Endothelial cell (in vitro differentiated cells): Measurements from ENCODE around the gene MGAT1. TPM values are rescaled to one million over a fixed set of nuclear protein-coding genes. Genes with fewer than 3 reads are reported as not detected.
"Not testable (repeated sequence)": the region's sequence is repeated elsewhere in the genome, so short reads cannot be mapped to it uniquely, and the experiment has no call there.

Experiments
- DNase-seq: peaks from one replicate; pipeline ENCODE4 v3.0.0; 2021; ENCODE audit warnings: low spot score
- H3K27ac Mint-ChIP-seq: one replicate; pipeline ENCODE4 v1.8.0; 2021; ENCODE audit warnings: mixed read lengths, inconsistent platforms; ENCODE audit not compliant: unreplicated experiment
- H3K27me3 Mint-ChIP-seq: one replicate; pipeline ENCODE4 v1.8.0; 2021; ENCODE audit warnings: mild to moderate bottlenecking, moderate library complexity, mixed read lengths, inconsistent platforms; ENCODE audit not compliant: unreplicated experiment
- H3K36me3 Mint-ChIP-seq: one replicate; pipeline ENCODE4 v1.8.0; 2021; ENCODE audit warnings: mild to moderate bottlenecking, low read depth, mixed read lengths, inconsistent platforms; ENCODE audit not compliant: unreplicated experiment
- H3K4me1 Mint-ChIP-seq: one replicate; pipeline ENCODE4 v1.8.0; 2021; ENCODE audit warnings: mild to moderate bottlenecking, mixed read lengths, inconsistent platforms; ENCODE audit not compliant: unreplicated experiment
- H3K4me3 Mint-ChIP-seq: one replicate; pipeline ENCODE4 v1.8.0; 2021; ENCODE audit warnings: mild to moderate bottlenecking, mixed read lengths, inconsistent platforms; ENCODE audit not compliant: unreplicated experiment
- H3K9me3 Mint-ChIP-seq: one replicate; pipeline ENCODE4 v1.8.0; 2021; ENCODE audit warnings: mixed read lengths, inconsistent platforms; ENCODE audit not compliant: unreplicated experiment
- total RNA-seq: library from RNA; stranded (reverse); fragmentation: NEBNext Ultra II Directional; extraction: Animal tissue kit (Norgen Biotek cat#: 25700); gene quantifications from one replicate; pipeline ENCODE4 v1.2.1, GENCODE V29; 2021; ENCODE audit not compliant: unreplicated experiment
- TF ChIP-seq, protein P1 (sequence below): fragments of 200-600 bp; sonication (generic); IDR thresholded peaks from one replicate; pipeline ENCODE4 v1.5.0; 2021; ENCODE audit warnings: antibody characterized with exemption; ENCODE audit not compliant: unreplicated experiment

MGAT1 gene
- total RNA-seq, 1 donor from 2014 or later = 115 TPM

DNA sequence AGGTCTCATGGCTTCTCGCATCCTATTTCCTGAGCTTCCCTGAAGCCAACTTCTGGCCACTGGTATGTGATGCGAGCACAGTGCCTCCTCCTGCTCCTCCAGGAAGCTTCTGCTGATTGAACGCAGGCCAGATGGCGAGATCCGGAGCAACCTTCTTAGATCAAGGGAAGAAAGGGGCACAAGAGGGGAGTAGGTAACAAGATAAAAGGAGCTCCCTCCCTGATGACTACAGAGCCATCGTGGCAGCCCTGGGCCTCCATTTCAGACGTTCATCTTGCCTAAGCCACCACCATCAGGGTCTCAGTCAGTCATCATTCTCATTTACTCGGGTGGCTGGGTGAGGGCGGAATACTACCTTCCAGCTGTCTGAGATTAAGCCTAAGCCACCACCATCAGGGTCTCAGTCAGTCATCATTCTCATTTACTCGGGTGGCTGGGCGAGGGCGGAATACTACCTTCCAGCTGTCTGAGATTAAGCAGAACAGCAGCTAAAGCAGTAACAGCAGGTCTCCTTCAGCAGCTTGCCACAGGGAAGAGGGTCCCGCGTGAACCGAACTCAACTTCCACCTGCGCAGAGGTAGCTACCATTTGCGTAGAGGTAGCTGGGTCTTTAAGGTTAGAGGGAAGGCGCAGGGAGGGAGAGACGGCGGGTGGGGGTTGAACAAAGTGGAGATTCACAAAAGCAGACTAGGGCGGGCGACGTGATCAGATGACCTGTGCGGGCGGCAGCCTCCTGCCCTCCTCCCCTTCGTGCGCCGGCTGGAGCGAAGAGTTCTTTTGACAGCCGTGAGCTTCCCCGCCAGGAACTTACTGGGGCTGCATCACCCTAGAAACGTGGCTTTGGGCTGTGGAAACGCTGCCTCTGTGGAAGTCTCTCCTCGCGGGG lies 27.9 kb upstream of the MGAT1 start:
- DNase-seq = no peak
- peaks cover 27% of the 10 kb centered on the region for H3K4me1 Mint-ChIP-seq
- TF ChIP-seq, protein P1, sequence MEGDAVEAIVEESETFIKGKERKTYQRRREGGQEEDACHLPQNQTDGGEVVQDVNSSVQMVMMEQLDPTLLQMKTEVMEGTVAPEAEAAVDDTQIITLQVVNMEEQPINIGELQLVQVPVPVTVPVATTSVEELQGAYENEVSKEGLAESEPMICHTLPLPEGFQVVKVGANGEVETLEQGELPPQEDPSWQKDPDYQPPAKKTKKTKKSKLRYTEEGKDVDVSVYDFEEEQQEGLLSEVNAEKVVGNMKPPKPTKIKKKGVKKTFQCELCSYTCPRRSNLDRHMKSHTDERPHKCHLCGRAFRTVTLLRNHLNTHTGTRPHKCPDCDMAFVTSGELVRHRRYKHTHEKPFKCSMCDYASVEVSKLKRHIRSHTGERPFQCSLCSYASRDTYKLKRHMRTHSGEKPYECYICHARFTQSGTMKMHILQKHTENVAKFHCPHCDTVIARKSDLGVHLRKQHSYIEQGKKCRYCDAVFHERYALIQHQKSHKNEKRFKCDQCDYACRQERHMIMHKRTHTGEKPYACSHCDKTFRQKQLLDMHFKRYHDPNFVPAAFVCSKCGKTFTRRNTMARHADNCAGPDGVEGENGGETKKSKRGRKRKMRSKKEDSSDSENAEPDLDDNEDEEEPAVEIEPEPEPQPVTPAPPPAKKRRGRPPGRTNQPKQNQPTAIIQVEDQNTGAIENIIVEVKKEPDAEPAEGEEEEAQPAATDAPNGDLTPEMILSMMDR = no peak
- H3K4me3 Mint-ChIP-seq = peak overlapping the region; percentile 92
- peak overlapping the region; percentile 86 for H3K27ac Mint-ChIP-seq
- peaks cover 19% of the 10 kb centered on the region for H3K27me3 Mint-ChIP-seq
- peaks cover 3% of the 10 kb centered on the region for H3K9me3 Mint-ChIP-seq
- peaks cover 39% of the 10 kb centered on the region for H3K36me3 Mint-ChIP-seq

DNA sequence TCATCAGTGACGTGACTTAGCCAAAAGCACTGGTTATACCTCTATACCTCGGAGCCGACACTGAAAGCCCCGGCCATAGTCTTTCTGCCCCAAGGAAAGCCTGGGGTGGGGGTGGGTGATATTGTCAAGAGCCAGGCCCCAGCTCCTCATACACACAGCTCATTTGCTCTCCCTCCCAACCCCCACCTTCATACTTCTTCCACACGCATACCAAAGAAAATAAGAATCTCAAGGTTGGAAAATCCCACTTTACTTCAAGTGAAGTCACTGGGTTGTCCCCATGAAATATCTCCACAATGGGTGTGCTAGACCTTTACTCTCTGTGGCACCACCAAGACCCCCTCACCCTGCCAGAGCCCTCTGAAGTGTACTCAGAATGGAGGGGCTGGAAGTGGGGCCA lies 27.1 kb upstream of the MGAT1 start:
- peak overlapping the region; percentile 92 for H3K4me3 Mint-ChIP-seq
- no peak overlapping the region for H3K27ac Mint-ChIP-seq

DNA sequence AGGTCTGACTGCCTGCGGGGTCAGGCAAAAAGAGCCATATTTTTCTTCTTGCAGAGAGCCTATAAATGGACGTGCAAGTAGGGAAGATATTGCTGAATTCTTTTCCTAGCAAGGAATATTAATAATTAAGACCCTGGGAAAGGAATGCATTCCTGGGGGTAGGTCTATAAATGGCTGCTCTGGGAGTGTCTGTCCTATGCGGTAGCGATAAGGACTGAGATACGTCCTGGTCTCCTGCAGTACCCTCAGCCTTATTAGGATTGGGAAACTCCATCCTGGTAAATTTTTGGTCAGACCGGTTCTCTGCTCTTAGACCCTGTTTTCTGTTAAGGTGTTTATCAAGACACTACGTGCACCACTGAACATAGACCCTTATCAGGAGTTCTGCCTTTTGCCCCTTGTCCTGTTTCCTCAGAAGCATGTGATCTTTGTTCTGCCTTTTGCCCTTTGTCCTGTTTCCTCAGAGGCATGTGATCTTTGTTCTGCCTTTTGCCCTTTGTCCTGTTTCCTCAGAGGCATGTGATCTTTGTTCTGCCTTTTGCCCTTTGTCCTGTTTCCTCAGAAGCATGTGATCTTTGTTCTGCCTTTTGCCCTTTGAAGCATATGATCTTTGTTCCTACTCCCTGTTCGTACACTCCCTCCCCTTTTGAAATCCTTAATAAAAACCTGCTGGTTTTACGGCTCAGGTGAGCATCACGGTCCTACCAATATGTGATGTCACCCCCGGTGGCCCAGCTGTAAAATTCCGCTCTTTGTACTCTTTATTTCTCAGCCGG lies 26.3 kb upstream of the MGAT1 start:
- Mint-ChIP-seq H3K36me3 (peaks cover 30% of the 10 kb centered on the region), H3K27me3 (peaks cover 19% of the 10 kb centered on the region), H3K27ac (peak overlapping the region; percentile 77), H3K4me3 (peak overlapping the region; percentile 92), H3K4me1 (peaks cover 34% of the 10 kb centered on the region)
- not testable (repeated sequence) for DNase-seq, H3K9me3 Mint-ChIP-seq

More for the DNA sequence above, 27.1 kb upstream of the MGAT1 start:
- no peak for DNase-seq
- Mint-ChIP-seq H3K27me3 (peaks cover 19% of the 10 kb centered on the region), H3K9me3 (peaks cover 3% of the 10 kb centered on the region), H3K36me3 (peaks cover 38% of the 10 kb centered on the region), H3K4me1 (peaks cover 31% of the 10 kb centered on the region)
- TF ChIP-seq, protein P1 = no peak

DNA sequence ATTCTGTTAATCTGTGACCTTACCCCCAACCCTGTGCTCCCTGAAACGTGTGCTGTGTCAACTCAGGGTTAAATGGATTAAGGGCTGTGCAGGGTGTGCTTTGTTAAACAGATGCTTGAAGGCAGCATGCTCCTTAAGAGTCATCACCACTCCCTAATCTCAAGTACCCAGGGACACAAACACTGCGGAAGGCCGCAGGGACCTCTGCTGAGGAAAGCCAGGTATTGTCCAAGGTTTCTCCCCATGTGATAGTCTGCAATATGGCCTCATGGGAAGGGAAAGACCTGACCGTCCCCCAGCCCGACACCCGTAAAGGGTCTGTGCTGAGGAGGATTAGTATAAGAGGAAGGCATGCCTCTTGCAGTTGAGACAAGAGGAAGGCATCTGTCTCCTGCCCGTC lies 24.8 kb upstream of the MGAT1 start:
- H3K4me1 Mint-ChIP-seq = peaks cover 34% of the 10 kb centered on the region
- H3K27ac Mint-ChIP-seq, H3K4me3 Mint-ChIP-seq, DNase-seq, H3K9me3 Mint-ChIP-seq: not testable (repeated sequence)
- peaks cover 29% of the 10 kb centered on the region for H3K36me3 Mint-ChIP-seq
- H3K27me3 Mint-ChIP-seq = peaks cover 19% of the 10 kb centered on the region

DNA sequence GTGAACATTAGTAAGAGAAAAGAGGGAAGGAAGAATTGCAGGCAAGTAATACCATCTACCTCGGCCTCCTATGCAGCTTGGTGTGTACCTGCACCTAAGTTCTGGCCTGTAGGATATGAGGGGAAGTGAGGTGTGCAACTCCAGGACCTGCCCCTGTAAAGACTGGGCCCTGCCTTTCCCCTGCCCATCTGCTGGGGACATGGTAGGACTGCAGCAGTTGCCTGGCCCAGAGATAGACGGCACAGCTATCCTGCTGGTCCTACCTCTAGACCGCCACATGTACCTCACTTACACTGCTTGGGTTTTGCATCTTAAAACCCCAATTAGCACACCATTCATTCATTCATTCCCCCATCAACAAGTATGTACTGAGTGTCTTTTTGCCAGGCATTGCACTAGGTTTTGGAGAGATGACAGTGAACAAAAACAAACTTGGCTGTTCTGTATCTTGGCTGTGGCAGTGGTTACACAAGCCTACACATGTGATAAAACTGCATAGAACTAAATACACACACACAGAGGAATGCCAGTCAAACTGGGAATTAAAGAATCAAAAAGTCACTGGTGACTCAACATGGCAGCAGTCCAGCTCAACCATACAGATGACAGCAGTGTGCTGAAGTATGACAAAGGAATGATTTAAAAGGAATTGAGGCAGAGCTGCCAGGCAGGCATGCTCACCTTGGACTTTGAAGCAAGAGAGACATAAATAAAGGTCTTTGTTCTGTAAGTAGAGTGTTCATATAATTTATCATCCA lies 23.3 kb upstream of the MGAT1 start:
- TF ChIP-seq, protein P1 = no peak
- Mint-ChIP-seq H3K36me3 (peaks cover 23% of the 10 kb centered on the region), H3K9me3 (peaks cover 3% of the 10 kb centered on the region), H3K27ac (no peak overlapping the region), H3K4me1 (peaks cover 26% of the 10 kb centered on the region), H3K27me3 (peaks cover 14% of the 10 kb centered on the region), H3K4me3 (no peak overlapping the region)
- no peak for DNase-seq
